Esophagus muscularis mucosa (tissue), 4 donors: ENCODE data around the gene REEP2.

Experiments
- EP300 ChIP-seq: sonication (generic); formaldehyde crosslinking; IDR thresholded peaks from one replicate; pipeline ENCODE4 v1.6.1; 2017; ENCODE audit warnings: antibody characterized with exemption
- POLR2A ChIP-seq: fragments of 450-650 bp; IDR thresholded peaks from one replicate; pipeline ENCODE4 v1.6.1; 2017; ENCODE audit warnings: antibody characterized with exemption, moderate library complexity, mild to moderate bottlenecking, low read depth
- POLR2AphosphoS5 ChIP-seq, 2 donors: sonication (generic); formaldehyde crosslinking; IDR thresholded peaks; one replicate each; pipeline ENCODE4 v1.6.1; 2017; ENCODE audit warnings: antibody characterized with exemption in 2 of 2
- TF ChIP-seq, protein P1 (sequence below), 3 experiments: fragments of 200-600 bp in 2 of 3; fragments of 450-650 bp in 1 of 3; sonication (generic) in 2 of 3; IDR thresholded peaks; one replicate each; pipeline ENCODE4 v1.5.1; 2017 to 2019; ENCODE audit warnings: antibody characterized with exemption in 3 of 3, mild to moderate bottlenecking in 2 of 3, moderate library complexity in 1 of 3

DNA sequence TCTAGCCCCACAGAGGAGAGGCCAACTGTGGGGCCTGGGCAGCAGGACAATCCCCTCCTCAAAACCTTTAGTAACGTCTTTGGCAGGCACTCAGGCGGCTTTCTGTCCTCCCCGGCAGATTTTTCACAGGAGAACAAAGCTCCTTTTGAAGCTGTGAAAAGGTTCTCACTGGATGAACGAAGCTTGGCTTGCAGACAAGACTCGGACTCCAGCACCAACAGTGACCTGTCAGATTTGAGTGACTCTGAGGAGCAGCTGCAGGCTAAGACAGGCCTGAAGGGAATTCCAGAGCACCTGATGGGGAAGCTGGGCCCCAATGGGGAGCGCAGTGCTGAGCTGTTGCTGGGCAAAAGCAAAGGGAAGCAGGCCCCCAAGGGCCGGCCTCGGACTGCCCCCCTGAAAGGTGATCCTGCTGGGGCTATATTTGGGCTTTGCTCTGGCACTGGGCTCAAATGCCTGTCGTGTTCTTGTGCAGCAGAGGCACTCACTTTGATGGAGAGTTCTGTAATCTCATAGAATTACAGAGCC lies 46.9 kb upstream of the REEP2 start:
- TF ChIP-seq, protein P1, sequence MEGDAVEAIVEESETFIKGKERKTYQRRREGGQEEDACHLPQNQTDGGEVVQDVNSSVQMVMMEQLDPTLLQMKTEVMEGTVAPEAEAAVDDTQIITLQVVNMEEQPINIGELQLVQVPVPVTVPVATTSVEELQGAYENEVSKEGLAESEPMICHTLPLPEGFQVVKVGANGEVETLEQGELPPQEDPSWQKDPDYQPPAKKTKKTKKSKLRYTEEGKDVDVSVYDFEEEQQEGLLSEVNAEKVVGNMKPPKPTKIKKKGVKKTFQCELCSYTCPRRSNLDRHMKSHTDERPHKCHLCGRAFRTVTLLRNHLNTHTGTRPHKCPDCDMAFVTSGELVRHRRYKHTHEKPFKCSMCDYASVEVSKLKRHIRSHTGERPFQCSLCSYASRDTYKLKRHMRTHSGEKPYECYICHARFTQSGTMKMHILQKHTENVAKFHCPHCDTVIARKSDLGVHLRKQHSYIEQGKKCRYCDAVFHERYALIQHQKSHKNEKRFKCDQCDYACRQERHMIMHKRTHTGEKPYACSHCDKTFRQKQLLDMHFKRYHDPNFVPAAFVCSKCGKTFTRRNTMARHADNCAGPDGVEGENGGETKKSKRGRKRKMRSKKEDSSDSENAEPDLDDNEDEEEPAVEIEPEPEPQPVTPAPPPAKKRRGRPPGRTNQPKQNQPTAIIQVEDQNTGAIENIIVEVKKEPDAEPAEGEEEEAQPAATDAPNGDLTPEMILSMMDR (IDR thresholded peaks at IDR 0.05) = no peak
- TF ChIP-seq POLR2A = no peak
- TF ChIP-seq POLR2AphosphoS5 (IDR thresholded peaks at IDR 0.05) = no peak
- no peak for TF ChIP-seq EP300
